Endothelial cell of umbilical vein (primary cell): Measurements from ENCODE around the gene GBE1. TPM values are rescaled to one million over a fixed set of nuclear protein-coding genes. Genes with fewer than 3 reads are reported as not detected.

Experiments used
- BruUV-seq: library from RNA; stranded (reverse); fragments of 400-500 nt; replicated peaks from 2 replicates; lab custom pipeline; 2021; lab: Mats Ljungman, UMichigan
- CTCF ChIA-PET: fragments of 300-600, 350-600 bp; sonication (Branson Sonifier 250); formaldehyde crosslinking; loops from one replicate; lab custom pipeline; 2021; ENCODE audit warnings: antibody characterized with exemption, inconsistent platforms; lab: Charles Lee
- POLR2A ChIA-PET: fragments of 300-600, 350-600 bp; sonication (Branson Sonifier 250); formaldehyde crosslinking; loops from one replicate; lab custom pipeline; 2021; ENCODE audit warnings: antibody characterized with exemption, inconsistent platforms; lab: Charles Lee
- DNase-seq: peaks from one replicate; pipeline ENCODE4 v3.0.0-alpha.2; 2011; ENCODE audit warnings: low read depth, low spot score
- FAIRE-seq: peaks from 2 replicates; lab custom pipeline; 2011; peaks lifted over from hg19 to GRCh38; lab: Jason Lieb, UNC
- H2AFZ ChIP-seq: 2 replicates; pipeline ENCODE4 v1.6.0; 2012; ENCODE audit warnings: low read depth, low read length, control low read depth, inconsistent platforms
- H3K27ac ChIP-seq: 2 replicates; pipeline ENCODE4 v1.5.1; 2011; ENCODE audit warnings: low read depth, mild to moderate bottlenecking, control low read depth, low read length, moderate library complexity; ENCODE audit not compliant: insufficient read depth
- H3K27me3 ChIP-seq, 2 experiments: 2 replicates each; pipeline versions ENCODE4 v1.6.0 to v1.6.1; 2011; ENCODE audit warnings: low read length in 2 of 2, mixed read lengths in 1 of 2; ENCODE audit not compliant: control insufficient read depth in 2 of 2, insufficient read depth in 2 of 2
- H3K36me3 ChIP-seq, 2 experiments: 2 replicates in 1 of 2; 3 replicates in 1 of 2; pipeline ENCODE4 v1.5.1; 2011; ENCODE audit warnings: low read length in 2 of 2, mild to moderate bottlenecking in 1 of 2, moderate library complexity in 1 of 2; ENCODE audit not compliant: control insufficient read depth in 2 of 2, insufficient read depth in 2 of 2; ENCODE audit errors: extremely low read depth in 1 of 2
- H3K4me1 ChIP-seq: 3 replicates; pipeline ENCODE4 v1.5.1; 2011; ENCODE audit warnings: mild to moderate bottlenecking, low read length; ENCODE audit not compliant: control insufficient read depth, insufficient read depth; ENCODE audit errors: extremely low read depth
- H3K4me2 ChIP-seq: 2 replicates; pipeline ENCODE4 v1.6.1; 2011; ENCODE audit warnings: low read length, control low read depth, mixed read lengths; ENCODE audit not compliant: insufficient read depth
- H3K4me3 ChIP-seq, 3 experiments: fragments of 200-600 bp in 1 of 3; sonication (generic), shearing (Covaris generic) in 1 of 3; replicated peaks in 1 of 3; 2 replicates each; pipeline ENCODE4 v1.5.1; 2011 to 2016; ENCODE audit warnings: control low read depth in 3 of 3, low read length in 3 of 3, mild to moderate bottlenecking in 2 of 3, inconsistent platforms in 1 of 3, low read depth in 1 of 3, moderate library complexity in 1 of 3; ENCODE audit not compliant: insufficient read depth in 1 of 3
- H3K79me2 ChIP-seq: 2 replicates; pipeline ENCODE4 v1.6.0; 2012; ENCODE audit warnings: low read length, inconsistent platforms; ENCODE audit not compliant: control insufficient read depth, insufficient read depth
- H3K9ac ChIP-seq: replicated peaks from 2 replicates; pipeline ENCODE3; 2011; ENCODE audit warnings: low read length, control low read depth; ENCODE audit not compliant: insufficient read depth; ENCODE audit errors: extremely low read depth
- H3K9me1 ChIP-seq: replicated peaks from 3 replicates; pipeline ENCODE4 v1.6.0; 2011; ENCODE audit warnings: mild to moderate bottlenecking, low read length; ENCODE audit not compliant: control insufficient read depth, insufficient read depth; ENCODE audit errors: extremely low read depth
- H3K9me3 ChIP-seq: replicated peaks from 2 replicates; pipeline ENCODE4 v1.5.1; 2012; ENCODE audit warnings: low read length, inconsistent platforms; ENCODE audit not compliant: control insufficient read depth, insufficient read depth
- H4K20me1 ChIP-seq: replicated peaks from 2 replicates; pipeline ENCODE3; 2011; ENCODE audit warnings: mild to moderate bottlenecking, low read length; ENCODE audit not compliant: control insufficient read depth, insufficient read depth; ENCODE audit errors: extremely low read depth
- CTCF ChIP-seq, 2 donors: IDR thresholded peaks; 1 replicate in 1 of 2; 2 replicates in 1 of 2; pipeline ENCODE4 v1.5.1; 2011; ENCODE audit warnings: low read length in 2 of 2, mild to moderate bottlenecking in 2 of 2, moderate library complexity in 2 of 2, control low read depth in 1 of 2, inconsistent platforms in 1 of 2, low read depth in 1 of 2; ENCODE audit not compliant: insufficient read depth in 1 of 2; ENCODE audit errors: extremely low read depth in 1 of 2
- EZH2 ChIP-seq: IDR thresholded peaks from 2 replicates; pipeline ENCODE4 v1.6.1; 2012; ENCODE audit warnings: borderline replicate concordance, low read depth, mild to moderate bottlenecking, moderate library complexity, low read length, inconsistent platforms; ENCODE audit not compliant: severe bottlenecking
- FOS ChIP-seq: IDR thresholded peaks from 2 replicates; pipeline ENCODE4 v1.6.1; 2011; ENCODE audit warnings: mild to moderate bottlenecking, low read length, moderate library complexity, borderline replicate concordance; ENCODE audit not compliant: insufficient read depth
- GATA2 ChIP-seq: IDR thresholded peaks from 2 replicates; pipeline ENCODE4 v1.7.0; 2011; ENCODE audit warnings: low read depth, mild to moderate bottlenecking, moderate library complexity, mixed read lengths, low read length; ENCODE audit not compliant: insufficient read length, insufficient read depth
- JUN ChIP-seq: IDR thresholded peaks from 2 replicates; pipeline ENCODE4 v1.6.1; 2011; ENCODE audit warnings: borderline replicate concordance, low read depth; ENCODE audit not compliant: insufficient read length, insufficient read depth
- MYC ChIP-seq: IDR thresholded peaks from one replicate; pipeline ENCODE4 v1.6.1; 2011; ENCODE audit warnings: mild to moderate bottlenecking, low read depth, low read length
- POLR2A ChIP-seq: IDR thresholded peaks from 2 replicates; pipeline ENCODE4 v1.6.1; 2012; ENCODE audit warnings: low read depth, mild to moderate bottlenecking, control low read depth, low read length
- POLR2AphosphoS5 ChIP-seq: IDR thresholded peaks from 2 replicates; pipeline ENCODE4 v1.6.1; 2012; ENCODE audit warnings: low read depth, mild to moderate bottlenecking, control low read depth, low read length, moderate library complexity; ENCODE audit not compliant: insufficient read depth
- dilution Hi-C: fragments of 300-500 bp; cut with MboI; formaldehyde crosslinking; loops from one replicate; pipeline ENCODE4 v1.15.0; 2019; ENCODE audit warnings: low sequenced_read_pairs; ENCODE audit not compliant: extremely low pct_ligation_motif_present
- intact Hi-C: fragments of 100-400 bp; cut with micrococcal nuclease; formaldehyde crosslinking; loops from one replicate; pipeline ENCODE4 v1.10.0; 2022
- polyA plus RNA-seq, 4 experiments: library from polyadenylated mRNA; depleted of rRNA in 3 of 4; stranded (reverse) in 3 of 4; unstranded in 1 of 4; fragments of >200 nt; gene quantifications; 2 replicates each; pipeline versions ENCODE4 v1.2.1 to v1.2.3, GENCODE V29; 2011 to 2012; ENCODE audit warnings: missing spikeins in 1 of 4
- total RNA-seq: library from RNA; stranded (reverse); gene quantifications from 2 replicates; pipeline ENCODE4 v1.2.3, GENCODE V29; 2021
- TF ChIP-seq, protein P1 (sequence below): IDR thresholded peaks from 2 replicates; pipeline ENCODE4 v1.6.1; 2011; ENCODE audit not compliant: insufficient read depth, insufficient read length

GBE1 gene
- total and polyA plus RNA-seq, 2 donors (not counting 3 experiments of a cell fraction or from before 2014, with no cell fraction given) = 35.9 to 110 TPM

DNA sequence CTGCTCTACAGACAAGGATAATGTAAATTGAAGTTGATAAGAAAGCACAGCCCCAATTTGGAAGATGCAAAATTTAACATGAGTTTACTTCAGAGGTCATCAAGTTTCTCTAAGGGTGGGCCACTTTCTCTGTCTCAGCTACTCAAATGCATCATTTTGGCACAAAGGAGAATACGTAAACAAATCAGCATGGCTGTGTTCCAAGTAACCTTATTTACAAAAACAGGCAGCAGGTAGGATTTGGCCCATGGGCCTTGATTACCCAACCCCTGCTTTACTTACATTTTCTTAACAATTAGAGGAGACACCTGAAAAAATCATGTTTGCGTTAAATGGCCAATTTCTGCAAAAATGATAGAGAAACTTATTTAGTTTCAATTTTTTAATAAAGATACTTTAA, 181.7 kb downstream of the GBE1 start:
- ChIA-PET POLR2A (no interaction called here), CTCF (interaction anchor here (1.5 kb wide), 1 partner anchor 15 kb away, joined by 4 read pairs; no protein-coding TSS in a partner anchor)
- BruUV-seq = no TSS peak
- H3K79me2 ChIP-seq = no peaks in the 10 kb centered on the region
- H3K9me1 ChIP-seq = no peaks in the 10 kb centered on the region
- H3K27me3 ChIP-seq = no peaks in the 10 kb centered on the region
- intact Hi-C loops (loop anchor here (5.0 kb wide), 2 partner anchors 87 to 227 kb away; no protein-coding TSS in a partner anchor), dilution Hi-C loops (no loop called here)
- H4K20me1 ChIP-seq = no peaks in the 10 kb centered on the region
- H2AFZ ChIP-seq = no peak overlapping the region
- H3K4me2 ChIP-seq = no peak overlapping the region
- FAIRE-seq (no peak), DNase-seq (no peak)
- H3K36me3 ChIP-seq = peaks cover 0 to 4% of the 10 kb centered on the region in 2 experiments
- no peak overlapping the region for H3K4me3 ChIP-seq
- no peak overlapping the region for H3K27ac ChIP-seq
- no peaks in the 10 kb centered on the region for H3K4me1 ChIP-seq
- H3K9ac ChIP-seq = no peak overlapping the region
- TF ChIP-seq POLR2AphosphoS5 (no peak), EZH2 (no peak), POLR2A (no peak), FOS (no peak), MYC (no peak), GATA2 (no peak), JUN (no peak), CTCF (IDR thresholded peaks at IDR 0.05; ENCODE audit: extremely low read depth in 1 of 2, insufficient read depth in 1 of 2, low read depth in 1 of 2, low read length in 2 of 2) (no peak)
- TF ChIP-seq, protein P1, sequence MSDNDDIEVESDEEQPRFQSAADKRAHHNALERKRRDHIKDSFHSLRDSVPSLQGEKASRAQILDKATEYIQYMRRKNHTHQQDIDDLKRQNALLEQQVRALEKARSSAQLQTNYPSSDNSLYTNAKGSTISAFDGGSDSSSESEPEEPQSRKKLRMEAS = no peak
- no peaks in the 10 kb centered on the region for H3K9me3 ChIP-seq
